ENCODE measurements around the gene NFIC.

DNA sequence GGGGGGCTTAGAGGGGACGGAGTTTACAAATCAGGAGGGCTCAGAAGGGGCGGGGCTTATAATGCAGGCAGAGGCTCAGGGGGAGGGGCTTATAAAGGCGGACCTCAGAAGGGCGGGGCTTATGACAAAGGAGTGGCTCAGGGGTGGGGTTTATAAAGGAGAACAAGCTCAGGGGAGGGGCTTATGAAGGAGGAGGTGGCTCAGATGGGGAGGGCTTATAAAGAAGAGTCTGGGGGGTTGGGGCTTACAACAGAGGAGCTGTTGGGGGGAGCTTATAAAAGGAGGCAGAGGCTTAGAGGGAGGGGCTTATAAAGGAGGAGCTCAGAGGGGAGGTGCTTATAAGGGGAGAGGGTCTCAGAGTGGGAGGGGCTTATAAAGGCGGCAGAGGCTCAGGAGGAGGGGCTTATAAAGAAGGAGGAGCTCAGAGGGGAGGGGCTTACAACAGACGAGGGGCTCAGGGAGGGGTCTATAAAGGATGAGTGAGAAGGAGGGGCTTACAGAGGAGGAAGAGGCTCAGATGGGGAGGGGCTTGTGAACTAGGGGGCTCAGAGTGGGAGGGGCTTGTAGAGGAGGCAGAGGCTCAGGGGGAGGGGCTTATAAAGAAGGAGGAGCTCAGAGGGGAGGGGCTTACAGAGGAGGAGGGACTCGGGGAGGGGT is 112.9 kb downstream of the NFIC start:
- TF ChIP-seq, protein P1, sequence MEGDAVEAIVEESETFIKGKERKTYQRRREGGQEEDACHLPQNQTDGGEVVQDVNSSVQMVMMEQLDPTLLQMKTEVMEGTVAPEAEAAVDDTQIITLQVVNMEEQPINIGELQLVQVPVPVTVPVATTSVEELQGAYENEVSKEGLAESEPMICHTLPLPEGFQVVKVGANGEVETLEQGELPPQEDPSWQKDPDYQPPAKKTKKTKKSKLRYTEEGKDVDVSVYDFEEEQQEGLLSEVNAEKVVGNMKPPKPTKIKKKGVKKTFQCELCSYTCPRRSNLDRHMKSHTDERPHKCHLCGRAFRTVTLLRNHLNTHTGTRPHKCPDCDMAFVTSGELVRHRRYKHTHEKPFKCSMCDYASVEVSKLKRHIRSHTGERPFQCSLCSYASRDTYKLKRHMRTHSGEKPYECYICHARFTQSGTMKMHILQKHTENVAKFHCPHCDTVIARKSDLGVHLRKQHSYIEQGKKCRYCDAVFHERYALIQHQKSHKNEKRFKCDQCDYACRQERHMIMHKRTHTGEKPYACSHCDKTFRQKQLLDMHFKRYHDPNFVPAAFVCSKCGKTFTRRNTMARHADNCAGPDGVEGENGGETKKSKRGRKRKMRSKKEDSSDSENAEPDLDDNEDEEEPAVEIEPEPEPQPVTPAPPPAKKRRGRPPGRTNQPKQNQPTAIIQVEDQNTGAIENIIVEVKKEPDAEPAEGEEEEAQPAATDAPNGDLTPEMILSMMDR (IDR thresholded peaks at IDR 0.05): no peak
- no peak for TF ChIP-seq POLR2A (IDR thresholded peaks at IDR 0.05; ENCODE audit: low read depth)
